Measurements from ENCODE around the gene FBXL17. TPM values are rescaled to one million over a fixed set of nuclear protein-coding genes. Genes with fewer than 3 reads are reported as not detected.

FBXL17 gene
- total RNA-seq, 1 donor from 2014 or later: 49.4 TPM

DNA sequence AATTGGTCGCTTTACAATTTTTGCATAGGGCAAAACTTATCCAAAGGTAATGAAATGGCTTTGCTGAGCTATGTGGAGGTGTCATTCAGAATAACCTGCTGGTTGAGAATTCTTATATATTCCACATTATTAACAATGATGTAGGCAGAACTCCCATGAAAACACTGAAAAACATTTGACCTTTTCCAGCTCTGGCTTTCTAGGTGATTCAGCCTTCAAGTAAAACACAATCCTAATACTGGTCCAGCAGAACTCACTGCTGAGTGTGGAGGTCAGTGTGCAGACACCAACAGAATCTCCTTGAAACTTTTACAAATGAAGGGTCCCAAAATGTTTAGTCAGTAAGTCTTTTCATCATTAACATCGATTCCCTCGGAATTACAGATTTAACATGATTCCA, 549.2 kb downstream of the FBXL17 start:
- no peaks in the 10 kb centered on the region for H3K36me3 ChIP-seq
- intact Hi-C loops (cut with micrococcal nuclease): no loop called here
- TF ChIP-seq, protein P1, sequence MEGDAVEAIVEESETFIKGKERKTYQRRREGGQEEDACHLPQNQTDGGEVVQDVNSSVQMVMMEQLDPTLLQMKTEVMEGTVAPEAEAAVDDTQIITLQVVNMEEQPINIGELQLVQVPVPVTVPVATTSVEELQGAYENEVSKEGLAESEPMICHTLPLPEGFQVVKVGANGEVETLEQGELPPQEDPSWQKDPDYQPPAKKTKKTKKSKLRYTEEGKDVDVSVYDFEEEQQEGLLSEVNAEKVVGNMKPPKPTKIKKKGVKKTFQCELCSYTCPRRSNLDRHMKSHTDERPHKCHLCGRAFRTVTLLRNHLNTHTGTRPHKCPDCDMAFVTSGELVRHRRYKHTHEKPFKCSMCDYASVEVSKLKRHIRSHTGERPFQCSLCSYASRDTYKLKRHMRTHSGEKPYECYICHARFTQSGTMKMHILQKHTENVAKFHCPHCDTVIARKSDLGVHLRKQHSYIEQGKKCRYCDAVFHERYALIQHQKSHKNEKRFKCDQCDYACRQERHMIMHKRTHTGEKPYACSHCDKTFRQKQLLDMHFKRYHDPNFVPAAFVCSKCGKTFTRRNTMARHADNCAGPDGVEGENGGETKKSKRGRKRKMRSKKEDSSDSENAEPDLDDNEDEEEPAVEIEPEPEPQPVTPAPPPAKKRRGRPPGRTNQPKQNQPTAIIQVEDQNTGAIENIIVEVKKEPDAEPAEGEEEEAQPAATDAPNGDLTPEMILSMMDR (IDR thresholded peaks at IDR 0.05; ENCODE audit: borderline replicate concordance): no peak
- H3K4me1 ChIP-seq: no peaks in the 10 kb centered on the region
- no peak overlapping the region for H3K4me3 ChIP-seq
- H3K27ac ChIP-seq (replicated peaks): no peak overlapping the region
- DNase-seq: no peak
- no peaks in the 10 kb centered on the region for H3K9me3 ChIP-seq (replicated peaks)
- H3K27me3 ChIP-seq (ENCODE audit: low read depth): no peaks in the 10 kb centered on the region

DNA sequence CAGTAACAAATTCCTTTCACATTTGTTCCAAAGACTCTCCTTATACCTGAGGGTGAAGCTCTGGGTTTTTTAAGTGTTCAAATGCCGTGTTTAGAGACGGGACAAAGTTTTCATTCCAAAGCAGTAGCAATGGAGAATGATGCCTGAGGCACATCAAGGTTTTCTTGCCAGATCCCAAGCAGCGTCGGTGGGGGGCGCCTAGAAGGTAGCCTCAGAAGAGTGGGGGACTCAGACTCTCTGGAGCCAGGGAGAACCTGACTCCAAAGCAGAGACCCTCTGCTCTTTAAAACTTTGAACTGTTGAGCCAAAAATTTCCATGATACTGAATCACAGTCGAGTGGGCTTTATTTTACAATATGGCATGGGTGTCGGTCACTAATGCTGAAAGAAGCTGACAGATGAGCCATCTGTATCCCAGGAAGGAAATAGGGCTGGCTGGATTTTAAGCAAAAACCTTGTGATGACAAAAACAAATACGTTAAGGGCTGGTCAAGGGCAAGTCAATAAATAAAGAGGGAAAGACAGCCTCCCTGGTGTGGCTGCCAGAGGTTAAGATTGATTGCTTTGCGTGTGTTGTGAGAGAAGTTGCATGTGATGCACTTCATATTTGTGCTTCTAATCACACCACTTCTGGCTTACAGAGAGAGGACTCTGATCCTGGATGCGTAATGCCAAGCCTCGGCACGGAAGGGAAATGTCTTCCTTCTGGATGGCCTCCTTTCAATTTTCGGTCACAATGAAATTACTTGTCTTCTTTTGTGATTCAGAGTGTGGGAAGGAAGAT, 550.1 kb downstream of the FBXL17 start:
- Histone ChIP-seq H3K4me3 (no peak overlapping the region), H3K27me3 (ENCODE audit: low read depth) (no peaks in the 10 kb centered on the region), H3K9me3 (replicated peaks) (no peaks in the 10 kb centered on the region), H3K27ac (replicated peaks) (no peak overlapping the region), H3K4me1 (no peaks in the 10 kb centered on the region), H3K36me3 (no peaks in the 10 kb centered on the region)
- TF ChIP-seq, protein P1 (IDR thresholded peaks at IDR 0.05; ENCODE audit: borderline replicate concordance): no peak
- intact Hi-C loops (cut with micrococcal nuclease): no loop called here
- DNase-seq: no peak

DNA sequence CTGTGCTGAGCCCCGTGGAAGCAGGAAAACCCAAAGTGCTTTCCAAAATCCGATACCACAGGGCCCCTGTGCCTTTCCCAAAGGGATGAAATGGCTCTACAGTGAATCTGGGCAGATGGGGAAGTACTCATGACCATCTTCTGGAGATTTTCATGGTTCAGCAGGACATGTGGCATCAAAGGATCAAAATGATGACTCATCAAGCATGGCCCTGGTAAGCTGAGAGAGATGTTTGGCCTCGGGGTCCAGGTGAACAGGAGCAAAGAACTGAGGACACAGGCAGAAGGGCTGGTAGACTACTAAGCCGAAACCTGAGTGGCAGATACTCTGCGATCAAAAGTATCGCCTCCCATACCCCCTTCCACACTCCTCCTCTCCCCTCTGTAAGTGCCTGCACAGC, 551.1 kb downstream of the FBXL17 start:
- H3K4me1 ChIP-seq: no peaks in the 10 kb centered on the region
- no peak overlapping the region for H3K4me3 ChIP-seq
- no peak for DNase-seq
- no peaks in the 10 kb centered on the region for H3K9me3 ChIP-seq (replicated peaks)
- TF ChIP-seq, protein P1 (IDR thresholded peaks at IDR 0.05; ENCODE audit: borderline replicate concordance): no peak
- intact Hi-C loops (cut with micrococcal nuclease): no loop called here
- no peaks in the 10 kb centered on the region for H3K36me3 ChIP-seq
- no peak overlapping the region for H3K27ac ChIP-seq (replicated peaks)
- H3K27me3 ChIP-seq (ENCODE audit: low read depth): no peaks in the 10 kb centered on the region

DNA sequence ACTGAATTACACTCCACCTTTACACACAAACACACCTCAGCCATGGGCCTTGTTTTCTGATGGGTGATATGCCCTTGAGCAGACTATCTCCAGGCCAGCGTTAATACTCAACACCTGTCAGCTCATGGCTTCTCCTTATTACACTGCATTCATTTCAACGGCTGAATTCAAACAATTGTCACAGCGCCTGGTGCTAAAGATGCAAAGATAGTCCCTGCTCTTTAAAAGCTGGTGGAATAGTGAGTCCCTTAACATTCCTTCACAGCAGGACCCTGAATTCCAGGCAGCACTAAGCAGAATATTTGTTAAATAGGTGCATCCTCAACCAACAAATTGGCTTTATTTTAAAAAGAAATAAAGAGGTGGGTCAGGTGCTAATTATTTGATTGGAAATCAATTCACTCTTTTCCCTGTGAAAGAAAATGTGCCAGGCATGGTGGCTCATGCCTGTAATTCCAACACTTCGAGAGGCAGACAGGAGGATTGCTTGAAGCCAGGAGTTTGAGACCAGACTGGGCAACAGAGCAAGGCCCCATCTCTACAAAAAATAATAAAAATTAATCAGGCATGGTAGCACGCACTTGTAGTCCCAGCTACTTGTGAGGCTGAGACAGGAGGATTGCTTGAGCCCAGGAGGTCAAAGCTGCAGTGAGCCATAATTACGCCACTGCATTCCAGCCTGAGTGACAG, 555.4 kb downstream of the FBXL17 start:
- intact Hi-C loops (cut with micrococcal nuclease): no loop called here
- Histone ChIP-seq H3K4me1 (no peaks in the 10 kb centered on the region), H3K36me3 (no peaks in the 10 kb centered on the region), H3K27ac (replicated peaks) (no peak overlapping the region), H3K4me3 (no peak overlapping the region), H3K9me3 (replicated peaks) (peaks cover 14% of the 10 kb centered on the region), H3K27me3 (ENCODE audit: low read depth) (no peaks in the 10 kb centered on the region)
- no peak for DNase-seq
- TF ChIP-seq, protein P1 (IDR thresholded peaks at IDR 0.05; ENCODE audit: borderline replicate concordance): no peak

- Histone ChIP-seq H3K4me1 (no peaks in the 10 kb centered on the region), H3K27ac (replicated peaks) (no peak overlapping the region), H3K27me3 (ENCODE audit: low read depth) (no peaks in the 10 kb centered on the region), H3K36me3 (no peaks in the 10 kb centered on the region), H3K9me3 (replicated peaks) (peaks cover 14% of the 10 kb centered on the region), H3K4me3 (no peak overlapping the region)
- intact Hi-C loops (cut with micrococcal nuclease): no loop called here
- DNase-seq: no peak
- TF ChIP-seq, protein P1 (IDR thresholded peaks at IDR 0.05; ENCODE audit: borderline replicate concordance): no peak
These were observed 557.1 kb downstream of the FBXL17 start for GRCh38 chr5:107824821-107825220.

All from left ventricle myocardium inferior (tissue), 1 donor.